ENCODE results near the gene FILIP1L. TPM values are rescaled to one million over a fixed set of nuclear protein-coding genes. Genes with fewer than 3 reads are reported as not detected.
A peak's percentile ranks its signal among the peaks of the same experiment; 100 is the strongest.

Gene FILIP1L
- total and polyA plus RNA-seq, 7 donors = 9.2 to 274 (median 78.5) TPM

GRCh38 chr3:99895703-99896441, 218.4 kb downstream of the FILIP1L start:
- H3K36me3 ChIP-seq (ENCODE audit: insufficient read depth in 1 of 2, low read depth in 1 of 2) = no peaks in the 10 kb centered on the region
- H3K27ac ChIP-seq = peak overlapping the region; percentile 61
- no peak overlapping the region for H3K4me3 ChIP-seq
- H3K4me1 ChIP-seq = peaks cover 26% of the 10 kb centered on the region
- ATAC-seq = peak in 2 of 4 donors; percentile 38 to 43
- 59 to 65% (median 63%) methylated on average over 2 of the region's 2 CpGs for WGBS, 3 donors
- intact Hi-C loops (cut with DNase I) = no loop called here
- no peak for TF ChIP-seq CTCF (IDR thresholded peaks at IDR 0.05)
- no peaks in the 10 kb centered on the region for H3K27me3 ChIP-seq (ENCODE audit: insufficient read depth in 3 of 3, low read length in 2 of 3)
- DNase-seq = no peak
- H3K9me3 ChIP-seq = no peaks in the 10 kb centered on the region

GRCh38 chr3:99895131-99895696, 219.1 kb downstream of the FILIP1L start:
- Histone ChIP-seq H3K4me1 (peaks cover 23% of the 10 kb centered on the region), H3K27ac (peak overlapping the region; percentile 61), H3K4me3 (no peak overlapping the region), H3K9me3 (no peaks in the 10 kb centered on the region), H3K36me3 (ENCODE audit: insufficient read depth in 1 of 2, low read depth in 1 of 2) (no peaks in the 10 kb centered on the region), H3K27me3 (ENCODE audit: insufficient read depth in 3 of 3, low read length in 2 of 3) (no peaks in the 10 kb centered on the region)
- 91 to 96% (median 93%) methylated on average over 3 of the region's 3 CpGs for WGBS, 3 donors
- intact Hi-C loops (cut with DNase I) = no loop called here
- ATAC-seq = no peak
- TF ChIP-seq CTCF (IDR thresholded peaks at IDR 0.05) = no peak
- DNase-seq = no peak

- no peak for TF ChIP-seq CTCF (IDR thresholded peaks at IDR 0.05)
- Histone ChIP-seq H3K4me3 (no peak overlapping the region), H3K36me3 (ENCODE audit: insufficient read depth in 1 of 2, low read depth in 1 of 2) (no peaks in the 10 kb centered on the region), H3K4me1 (peaks cover 14% of the 10 kb centered on the region), H3K27me3 (ENCODE audit: insufficient read depth in 3 of 3, low read length in 2 of 3) (no peaks in the 10 kb centered on the region), H3K9me3 (no peaks in the 10 kb centered on the region), H3K27ac (no peak overlapping the region)
- intact Hi-C loops (cut with DNase I) = no loop called here
- ATAC-seq (peak in 1 of 4 donors; percentile 27), DNase-seq (no peak)
Observed at GRCh38 chr3:99892332-99892731, 222.0 kb downstream of the FILIP1L start.

GRCh38 chr3:99891610-99892285, 222.6 kb downstream of the FILIP1L start:
- H3K27ac ChIP-seq = peak overlapping the region; percentile 7
- H3K9me3 ChIP-seq = no peaks in the 10 kb centered on the region
- no peak for TF ChIP-seq CTCF (IDR thresholded peaks at IDR 0.05)
- DNase-seq (no peak), ATAC-seq (no peak)
- no peak overlapping the region for H3K4me3 ChIP-seq
- 75 to 92% (median 83%) methylated on average over 2 of the region's 2 CpGs for WGBS, 3 donors
- H3K27me3 ChIP-seq (ENCODE audit: insufficient read depth in 3 of 3, low read length in 2 of 3) = no peaks in the 10 kb centered on the region
- intact Hi-C loops (cut with DNase I) = no loop called here
- no peaks in the 10 kb centered on the region for H3K36me3 ChIP-seq (ENCODE audit: insufficient read depth in 1 of 2, low read depth in 1 of 2)
- H3K4me1 ChIP-seq = peaks cover 14% of the 10 kb centered on the region
